SK-N-SH treated with all-trans-retinoic acid at 6 μM for 48 hours (cell line): ENCODE results near the gene DNAJA2.

Source experiments
- GLIS3 ChIP-seq: fragments of 250-450 bp; sonication (Bioruptor Pico); IDR thresholded peaks from 2 replicates; pipeline ENCODE4 v1.5.0; 2020; ENCODE audit warnings: mild to moderate bottlenecking, moderate library complexity
- ISL1 ChIP-seq: fragments of 250-450 bp; sonication (Bioruptor Pico); IDR thresholded peaks from 2 replicates; pipeline ENCODE4 v2.1.2; 2022; ENCODE audit warnings: mild to moderate bottlenecking, moderate library complexity
- PPARA ChIP-seq: fragments of 250-450 bp; sonication (Bioruptor Pico); IDR thresholded peaks from 2 replicates; pipeline ENCODE4 v1.5.0; 2020; ENCODE audit warnings: mild to moderate bottlenecking, borderline replicate concordance
- SNAI2 ChIP-seq: fragments of 250-450 bp; sonication (Bioruptor Pico); IDR thresholded peaks from 2 replicates; pipeline ENCODE4 v1.5.0; 2020; ENCODE audit warnings: mild to moderate bottlenecking, moderate library complexity
- TCF4 ChIP-seq: fragments of 250-450 bp; sonication (Bioruptor Pico); IDR thresholded peaks from 2 replicates; pipeline ENCODE4 v1.8.0; 2021; ENCODE audit warnings: mild to moderate bottlenecking, moderate library complexity, borderline replicate concordance
- TSHZ2 ChIP-seq: fragments of 250-450 bp; sonication (Bioruptor Pico); IDR thresholded peaks from 2 replicates; pipeline ENCODE4 v1.5.0; 2020; ENCODE audit warnings: mild to moderate bottlenecking, moderate library complexity
- ZNF8 ChIP-seq: fragments of 450-650 bp; formaldehyde crosslinking; IDR thresholded peaks from 2 replicates; pipeline ENCODE4 v1.5.0; 2020; ENCODE audit warnings: mild to moderate bottlenecking, moderate library complexity
- TF ChIP-seq, protein P1 (sequence below): fragments of 250-450 bp; sonication (Bioruptor Pico); IDR thresholded peaks from 2 replicates; pipeline ENCODE4 v1.8.0; 2020; ENCODE audit warnings: mild to moderate bottlenecking, moderate library complexity, borderline replicate concordance
- TF ChIP-seq, protein P2 (sequence below): fragments of 250-450 bp; sonication (Bioruptor Pico); IDR thresholded peaks from 2 replicates; pipeline ENCODE4 v1.8.0; 2021; ENCODE audit warnings: low read depth, mild to moderate bottlenecking, moderate library complexity, borderline replicate concordance

- TF ChIP-seq SNAI2 (CRISPR knock-in tag) (no peak), ZNF8 (CRISPR knock-in tag) (no peak), TCF4 (CRISPR knock-in tag) (no peak), TSHZ2 (CRISPR knock-in tag) (no peak), PPARA (CRISPR knock-in tag) (no peak), GLIS3 (CRISPR knock-in tag) (no peak), ISL1 (CRISPR knock-in tag) (no peak)
- TF ChIP-seq, protein P1, sequence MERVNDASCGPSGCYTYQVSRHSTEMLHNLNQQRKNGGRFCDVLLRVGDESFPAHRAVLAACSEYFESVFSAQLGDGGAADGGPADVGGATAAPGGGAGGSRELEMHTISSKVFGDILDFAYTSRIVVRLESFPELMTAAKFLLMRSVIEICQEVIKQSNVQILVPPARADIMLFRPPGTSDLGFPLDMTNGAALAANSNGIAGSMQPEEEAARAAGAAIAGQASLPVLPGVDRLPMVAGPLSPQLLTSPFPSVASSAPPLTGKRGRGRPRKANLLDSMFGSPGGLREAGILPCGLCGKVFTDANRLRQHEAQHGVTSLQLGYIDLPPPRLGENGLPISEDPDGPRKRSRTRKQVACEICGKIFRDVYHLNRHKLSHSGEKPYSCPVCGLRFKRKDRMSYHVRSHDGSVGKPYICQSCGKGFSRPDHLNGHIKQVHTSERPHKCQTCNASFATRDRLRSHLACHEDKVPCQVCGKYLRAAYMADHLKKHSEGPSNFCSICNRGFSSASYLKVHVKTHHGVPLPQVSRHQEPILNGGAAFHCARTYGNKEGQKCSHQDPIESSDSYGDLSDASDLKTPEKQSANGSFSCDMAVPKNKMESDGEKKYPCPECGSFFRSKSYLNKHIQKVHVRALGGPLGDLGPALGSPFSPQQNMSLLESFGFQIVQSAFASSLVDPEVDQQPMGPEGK (CRISPR knock-in tag), result no peak
- TF ChIP-seq, protein P2, sequence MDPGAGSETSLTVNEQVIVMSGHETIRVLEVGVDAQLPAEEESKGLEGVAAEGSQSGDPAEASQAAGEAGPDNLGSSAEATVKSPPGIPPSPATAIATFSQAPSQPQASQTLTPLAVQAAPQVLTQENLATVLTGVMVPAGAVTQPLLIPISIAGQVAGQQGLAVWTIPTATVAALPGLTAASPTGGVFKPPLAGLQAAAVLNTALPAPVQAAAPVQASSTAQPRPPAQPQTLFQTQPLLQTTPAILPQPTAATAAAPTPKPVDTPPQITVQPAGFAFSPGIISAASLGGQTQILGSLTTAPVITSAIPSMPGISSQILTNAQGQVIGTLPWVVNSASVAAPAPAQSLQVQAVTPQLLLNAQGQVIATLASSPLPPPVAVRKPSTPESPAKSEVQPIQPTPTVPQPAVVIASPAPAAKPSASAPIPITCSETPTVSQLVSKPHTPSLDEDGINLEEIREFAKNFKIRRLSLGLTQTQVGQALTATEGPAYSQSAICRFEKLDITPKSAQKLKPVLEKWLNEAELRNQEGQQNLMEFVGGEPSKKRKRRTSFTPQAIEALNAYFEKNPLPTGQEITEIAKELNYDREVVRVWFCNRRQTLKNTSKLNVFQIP (CRISPR knock-in tag), result no peak
These were observed 67.0 kb downstream of the DNAJA2 start for GRCh38 chr16:46906360-46907060.
